HG03460 (cell line): ENCODE data around the gene EPPIN.
"Not testable (repeated sequence)": the region's sequence is repeated elsewhere in the genome, so short reads cannot be mapped to it uniquely, and the experiment has no call there.

ENCODE experiments used
- ATAC-seq: cut with Tn5 transposase; IDR thresholded peaks from one replicate; pipeline ENCODE4 v1.9.1; 2021; ENCODE audit not compliant: unreplicated experiment

Gene EPPIN

GRCh38 chr20:45547206-45547770 is at the start of gene EPPIN:
Gene EPPIN, minus strand, starts transcription at chr20:45547401. Its CDS starts 44 bp downstream, at chr20:45547357.
- ATAC-seq: no peak

GRCh38 chr20:45595235-45595634 is 48.0 kb upstream of the EPPIN start:
- ATAC-seq: no peak

GRCh38 chr20:45593498-45593897 is 46.3 kb upstream of the EPPIN start:
- no peak for ATAC-seq

- no peak for ATAC-seq
These were observed 45.5 kb upstream of the EPPIN start for GRCh38 chr20:45592574-45593189.

- no peak for ATAC-seq
These were observed 42.5 kb upstream of the EPPIN start for GRCh38 chr20:45589725-45590124.

GRCh38 chr20:45588800-45589199 is 41.6 kb upstream of the EPPIN start:
- no peak for ATAC-seq

GRCh38 chr20:45585986-45586385 is 38.8 kb upstream of the EPPIN start:
- not testable (repeated sequence) for ATAC-seq

- ATAC-seq: not testable (repeated sequence)
These were observed 37.1 kb upstream of the EPPIN start for GRCh38 chr20:45584294-45584693.

- no peak for ATAC-seq
These were observed 36.3 kb upstream of the EPPIN start for GRCh38 chr20:45583502-45583901.

- no peak for ATAC-seq
These were observed 34.5 kb upstream of the EPPIN start for GRCh38 chr20:45581702-45582101.

- no peak for ATAC-seq
These were observed 32.0 kb upstream of the EPPIN start, which contains the start of gene WFDC8 for GRCh38 chr20:45579184-45579583. Gene WFDC8, minus strand, starts transcription at chr20:45579284. Its CDS starts 37 bp downstream, at chr20:45579247.

- no peak for ATAC-seq
These were observed 31.0 kb upstream of the EPPIN start for GRCh38 chr20:45578231-45578630.

GRCh38 chr20:45576995-45577394 is 29.8 kb upstream of the EPPIN start:
- no peak for ATAC-seq

- ATAC-seq: no peak
These were observed 28.7 kb upstream of the EPPIN start for GRCh38 chr20:45575931-45576330.

GRCh38 chr20:45569650-45570049 is 22.4 kb upstream of the EPPIN start:
- ATAC-seq: not testable (repeated sequence)

GRCh38 chr20:45564760-45565276 is 17.6 kb upstream of the EPPIN start:
- no peak for ATAC-seq

- ATAC-seq: no peak
These were observed 8.0 kb upstream of the EPPIN start for GRCh38 chr20:45555198-45555597.

- ATAC-seq: no peak
These were observed 5.3 kb upstream of the EPPIN start for GRCh38 chr20:45552456-45552855.

GRCh38 chr20:45550765-45551164 is 3.6 kb upstream of the EPPIN start:
- no peak for ATAC-seq

- ATAC-seq: no peak
These were observed 1.2 kb upstream of the EPPIN start for GRCh38 chr20:45548410-45548809.

GRCh38 chr20:45545754-45546453 is 1.3 kb downstream of the EPPIN start:
- no peak for ATAC-seq

GRCh38 chr20:45545351-45545750 is 1.9 kb downstream of the EPPIN start:
- no peak for ATAC-seq
